GM12878 (cell line): Measurements from ENCODE around the gene LRBA. TPM values are rescaled to one million over a fixed set of nuclear protein-coding genes. Genes with fewer than 3 reads are reported as not detected.

Source experiments
- ATAC-seq: fragments of 200-7000 bp; cut with Tn5 transposase; 3 replicates; pipeline ENCODE4 v1.9.1; 2020; ENCODE audit warnings: mild to moderate bottlenecking, moderate library complexity
- BruUV-seq: library from RNA; stranded (reverse); fragments of 400-500 nt; replicated peaks from 2 replicates; lab custom pipeline; 2021; lab: Mats Ljungman, UMichigan
- CTCF ChIA-PET: fragments of 300-600 bp; sonication (Branson Sonifier 250); formaldehyde crosslinking; extraction: SDS; loops from one replicate; lab custom pipeline; 2021; ENCODE audit warnings: inconsistent platforms; lab: Yijun Ruan, JAX
- POLR2A ChIA-PET: fragments of 350-600 bp; formaldehyde crosslinking; extraction: SDS; loops from one replicate; lab custom pipeline; 2021; ENCODE audit warnings: inconsistent platforms; lab: Charles Lee
- RAD21 ChIA-PET: fragments of 300-600 bp; sonication (Branson Sonifier 250); formaldehyde crosslinking; loops from one replicate; lab custom pipeline; 2023; ENCODE audit warnings: antibody characterized with exemption; ENCODE audit not compliant: unreplicated experiment; lab: Charles Lee
- SMC1A ChIA-PET: fragments of 300-600 bp; sonication (Branson Sonifier 250); formaldehyde crosslinking; loops from one replicate; lab custom pipeline; 2023; ENCODE audit not compliant: unreplicated experiment, uncharacterized antibody; lab: Charles Lee
- DNase-seq: peaks from one replicate; pipeline ENCODE4 v3.0.0-alpha.2; 2011; ENCODE audit warnings: low read depth, low spot score
- FAIRE-seq: peaks from 3 replicates; lab custom pipeline; 2011; peaks lifted over from hg19 to GRCh38; lab: Jason Lieb, UNC
- H2AFZ ChIP-seq: 2 replicates; pipeline ENCODE4 v1.6.0; 2011; ENCODE audit warnings: low read depth, low read length, control low read depth; ENCODE audit not compliant: control insufficient read depth
- H3K27ac ChIP-seq: 2 replicates; pipeline ENCODE4 v1.5.1; 2011; ENCODE audit warnings: control low read depth; ENCODE audit not compliant: control insufficient read depth, insufficient read depth
- H3K27me3 ChIP-seq, 2 experiments: replicated peaks in 1 of 2; 2 replicates each; pipeline versions ENCODE4 v1.6.0 to v1.6.1; 2011; ENCODE audit warnings: low read length in 1 of 2; ENCODE audit not compliant: control insufficient read depth in 2 of 2, insufficient read depth in 2 of 2
- H3K36me3 ChIP-seq, 2 experiments: 2 replicates each; pipeline ENCODE4 v1.5.1; 2011; ENCODE audit warnings: low read length in 1 of 2; ENCODE audit not compliant: control insufficient read depth in 2 of 2, insufficient read depth in 2 of 2
- H3K4me1 ChIP-seq: 2 replicates; pipeline ENCODE4 v1.6.1; 2011; ENCODE audit warnings: mild to moderate bottlenecking, low read length, moderate library complexity, mixed read lengths; ENCODE audit not compliant: control insufficient read depth, insufficient read depth
- H3K4me2 ChIP-seq: 2 replicates; pipeline ENCODE4 v1.6.0; 2011; ENCODE audit warnings: control low read depth; ENCODE audit not compliant: control insufficient read depth, insufficient read depth
- H3K4me3 ChIP-seq: fragments of 200-600 bp; sonication (generic); 2 replicates; pipeline ENCODE4 v1.5.1; 2016
- H3K79me2 ChIP-seq: 2 replicates; pipeline ENCODE4 v1.6.0; 2011; ENCODE audit warnings: low read length; ENCODE audit not compliant: control insufficient read depth, insufficient read depth
- H3K9ac ChIP-seq: 2 replicates; pipeline ENCODE4 v1.8.0; 2011; ENCODE audit warnings: low read length, control low read depth, mixed read lengths; ENCODE audit not compliant: control insufficient read depth, insufficient read depth
- H3K9me3 ChIP-seq: replicated peaks from 3 replicates; pipeline ENCODE4 v1.5.1; 2011; ENCODE audit warnings: mild to moderate bottlenecking, low read length; ENCODE audit not compliant: control insufficient read depth, insufficient read depth
- H4K20me1 ChIP-seq: 2 replicates; pipeline ENCODE4 v1.6.0; 2011; ENCODE audit not compliant: control insufficient read depth, insufficient read depth
- FOXM1 ChIP-seq: IDR thresholded peaks from 2 replicates; pipeline ENCODE4 v1.6.1; 2012; ENCODE audit warnings: low read depth, mild to moderate bottlenecking, inconsistent platforms, low read length, moderate library complexity
- HDAC2 ChIP-seq: fragments of 200-600 bp; sonication (generic); IDR thresholded peaks from 2 replicates; pipeline ENCODE4 v1.6.1; 2017
- IKZF1 ChIP-seq: fragments of 450-650 bp; conservative IDR thresholded peaks from 2 replicates; pipeline ENCODE4 v1.6.1; 2017; ENCODE audit warnings: antibody characterized with exemption, mild to moderate bottlenecking
- KDM1A ChIP-seq: fragments of 200-600 bp; sonication (generic); IDR thresholded peaks from 2 replicates; pipeline ENCODE4 v1.6.1; 2016; ENCODE audit warnings: borderline replicate concordance
- MEF2B ChIP-seq: fragments of 450-650 bp; IDR thresholded peaks from 2 replicates; pipeline ENCODE4 v1.6.1; 2018; ENCODE audit warnings: mild to moderate bottlenecking, moderate library complexity; ENCODE audit not compliant: partially characterized antibody, poor library complexity, severe bottlenecking
- RB1 ChIP-seq: fragments of 450-650 bp; formaldehyde crosslinking; IDR thresholded peaks from 2 replicates; pipeline ENCODE4 v1.6.1; 2017; ENCODE audit warnings: mild to moderate bottlenecking, borderline replicate concordance
- RBBP5 ChIP-seq: fragments of 200-600 bp; sonication (generic); conservative IDR thresholded peaks from 2 replicates; pipeline ENCODE4 v1.6.1; 2016
- SMARCA5 ChIP-seq: fragments of 450-650 bp; IDR thresholded peaks from 2 replicates; pipeline ENCODE4 v1.6.1; 2017; ENCODE audit warnings: mild to moderate bottlenecking
- TCF3 ChIP-seq: IDR thresholded peaks from 2 replicates; pipeline ENCODE4 v1.6.1; 2012; ENCODE audit warnings: low read depth, mild to moderate bottlenecking, low read length, borderline replicate concordance; ENCODE audit not compliant: insufficient read depth
- YBX1 ChIP-seq: fragments of 450-650 bp; IDR thresholded peaks from 2 replicates; pipeline ENCODE4 v1.6.1; 2016; ENCODE audit warnings: antibody characterized with exemption
- ZNF274 ChIP-seq: IDR thresholded peaks from one replicate; pipeline ENCODE4 v1.8.0; 2011; ENCODE audit not compliant: insufficient read length, insufficient read depth
- WGBS: methylation state at CpG from one replicate; pipeline ENCODE4 v1.1.6; 2016; ENCODE audit warnings: low lambda C conversion rate; ENCODE audit not compliant: insufficient replicate concordance, insufficient coverage; ENCODE audit errors: missing lambda C conversion rate; 5-methylcytosine and 5-hydroxymethylcytosine counted together
- in situ Hi-C: fragments of 300-500 bp; cut with MboI; formaldehyde crosslinking; loops from 9 replicates; pipeline ENCODE4 v1.14.3; 2018; ENCODE audit warnings: mixed read lengths
- intact Hi-C: fragments of 100-400 bp; cut with micrococcal nuclease; formaldehyde crosslinking; loops from one replicate; pipeline ENCODE4 v1.14.2; 2022; ENCODE audit not compliant: unreplicated experiment
- polyA plus RNA-seq, 11 experiments: library from polyadenylated mRNA; depleted of rRNA in 4 of 11; unstranded in 6 of 11; stranded (reverse) in 5 of 11; fragments of >200 nt; fragmentation: Nextera tagmentation in 4 of 11; fragmentation: Illumina TruSeq in 1 of 11; extraction: Ambion mirVana in 4 of 11; extraction: Trizol in 1 of 11; gene quantifications; 1 replicate in 1 of 11; 2 replicates in 10 of 11; pipeline versions ENCODE4 v1.2.1 to v1.2.3, GENCODE V29; 2011 to 2016; ENCODE audit warnings: inconsistent platforms in 2 of 11, missing spikeins in 2 of 11, low read depth in 1 of 11
- total RNA-seq, 4 experiments: library from RNA; depleted of rRNA in 3 of 4; stranded (reverse); fragments of >200 nt in 3 of 4; fragmentation: Illumina TruSeq in 1 of 4; extraction: Trizol in 1 of 4; gene quantifications; 2 replicates each; pipeline versions ENCODE4 v1.2.1 to v1.2.3, GENCODE V29; 2013 to 2021
- TF ChIP-seq, protein P1 (sequence below): fragments of 450-650 bp; formaldehyde crosslinking; IDR thresholded peaks from 2 replicates; pipeline ENCODE4 v1.4.0; 2020; ENCODE audit warnings: mild to moderate bottlenecking, moderate library complexity
- TF ChIP-seq, protein P2 (sequence below): fragments of 450-650 bp; formaldehyde crosslinking; IDR thresholded peaks from 2 replicates; pipeline ENCODE4 v1.5.0; 2022; ENCODE audit warnings: mild to moderate bottlenecking, missing genetic modification characterization
- TF ChIP-seq, protein P3 (sequence below): fragments of 450-650 bp; IDR thresholded peaks from 2 replicates; pipeline ENCODE4 v1.6.1; 2017; ENCODE audit warnings: mild to moderate bottlenecking

Gene LRBA
- total and polyA plus RNA-seq, 10 of the 15 experiments (the other 5 are each of a cell fraction or from before 2014, with no cell fraction given): 20.3 to 93.4 (median 55.0) TPM

DNA sequence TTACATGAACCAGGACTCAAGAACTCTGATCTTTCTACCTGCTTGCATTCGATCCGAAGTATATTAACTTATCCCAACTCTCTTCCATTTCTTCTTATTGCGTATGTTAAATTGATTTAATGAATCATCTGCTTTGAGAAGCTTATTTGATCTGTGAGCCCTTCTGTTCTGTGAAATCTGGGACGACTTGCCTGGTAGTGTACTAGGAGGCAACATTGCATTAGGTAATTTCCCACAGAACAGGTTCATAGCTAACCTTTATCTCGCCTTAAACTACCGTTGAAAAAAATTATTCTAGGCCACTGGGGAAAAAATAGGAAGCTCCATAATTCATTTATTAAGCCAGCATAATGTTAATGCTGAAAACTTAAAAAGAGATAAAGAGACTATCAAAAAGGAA lies 500.4 kb downstream of the LRBA start (continued):
- TF ChIP-seq RB1 (no peak), YBX1 (no peak), SMARCA5 (no peak), RBBP5 (no peak)

DNA sequence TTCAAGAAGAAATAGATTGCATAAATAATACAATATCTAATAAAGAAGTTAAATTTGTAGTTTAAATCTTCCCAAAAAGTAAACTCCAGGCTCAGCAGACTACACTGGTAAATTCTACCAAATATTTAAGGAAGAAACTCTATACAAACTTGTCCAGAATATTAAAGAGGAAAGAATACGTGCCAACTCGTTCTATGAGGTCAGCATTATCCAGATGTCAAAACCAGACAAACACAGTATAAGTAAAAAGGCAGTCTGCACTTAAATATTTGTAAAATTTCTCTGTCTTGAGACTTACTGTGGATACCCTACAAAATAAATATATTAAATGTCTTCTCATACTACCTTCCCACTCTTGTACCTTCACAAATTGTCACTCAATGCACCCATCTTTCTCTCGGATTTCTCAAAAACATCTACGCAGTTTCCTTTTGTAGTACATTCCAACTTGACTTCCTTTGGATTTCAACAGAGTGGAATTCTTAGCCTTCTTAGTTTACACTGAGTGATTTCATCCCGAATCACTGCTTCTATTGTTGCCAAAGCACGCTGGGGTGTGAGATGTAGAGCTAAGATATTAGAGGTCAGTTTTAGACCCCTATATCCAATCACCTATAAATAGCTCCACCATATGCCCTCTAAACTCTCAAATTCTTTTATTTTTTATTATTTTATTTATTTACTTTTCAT lies 504.8 kb downstream of the LRBA start:
- DNase-seq (no peak), FAIRE-seq (no peak), ATAC-seq (no peak)
- H3K4me3 ChIP-seq: no peak overlapping the region
- RAD21 ChIA-PET: no interaction called here
- CTCF ChIA-PET: interaction anchor here (1.4 kb wide), 1 partner anchor 10 kb away, joined by 4 read pairs; no protein-coding TSS in a partner anchor
- no peaks in the 10 kb centered on the region for H3K27me3 ChIP-seq
- no peak overlapping the region for H2AFZ ChIP-seq
- no TSS peak for BruUV-seq
- intact Hi-C loops (no loop called here), in situ Hi-C loops (no loop called here)
- 84% methylated on average over 6 of the region's 6 CpGs for WGBS
- H3K27ac ChIP-seq: no peak overlapping the region
- SMC1A ChIA-PET: interaction anchor here (1.1 kb wide), 1 partner anchor 12 kb away, joined by 3 read pairs; no protein-coding TSS in a partner anchor
- POLR2A ChIA-PET: interaction anchor here (0.6 kb wide), 1 partner anchor 140 kb away, joined by 3 read pairs; no protein-coding TSS in a partner anchor
- H3K9me3 ChIP-seq: no peaks in the 10 kb centered on the region
- no peaks in the 10 kb centered on the region for H4K20me1 ChIP-seq
- no peaks in the 10 kb centered on the region for H3K79me2 ChIP-seq
- H3K9ac ChIP-seq: no peak overlapping the region
- no peaks in the 10 kb centered on the region for H3K4me1 ChIP-seq
- no peaks in the 10 kb centered on the region for H3K36me3 ChIP-seq
- H3K4me2 ChIP-seq: no peak overlapping the region
- TF ChIP-seq, protein P1, sequence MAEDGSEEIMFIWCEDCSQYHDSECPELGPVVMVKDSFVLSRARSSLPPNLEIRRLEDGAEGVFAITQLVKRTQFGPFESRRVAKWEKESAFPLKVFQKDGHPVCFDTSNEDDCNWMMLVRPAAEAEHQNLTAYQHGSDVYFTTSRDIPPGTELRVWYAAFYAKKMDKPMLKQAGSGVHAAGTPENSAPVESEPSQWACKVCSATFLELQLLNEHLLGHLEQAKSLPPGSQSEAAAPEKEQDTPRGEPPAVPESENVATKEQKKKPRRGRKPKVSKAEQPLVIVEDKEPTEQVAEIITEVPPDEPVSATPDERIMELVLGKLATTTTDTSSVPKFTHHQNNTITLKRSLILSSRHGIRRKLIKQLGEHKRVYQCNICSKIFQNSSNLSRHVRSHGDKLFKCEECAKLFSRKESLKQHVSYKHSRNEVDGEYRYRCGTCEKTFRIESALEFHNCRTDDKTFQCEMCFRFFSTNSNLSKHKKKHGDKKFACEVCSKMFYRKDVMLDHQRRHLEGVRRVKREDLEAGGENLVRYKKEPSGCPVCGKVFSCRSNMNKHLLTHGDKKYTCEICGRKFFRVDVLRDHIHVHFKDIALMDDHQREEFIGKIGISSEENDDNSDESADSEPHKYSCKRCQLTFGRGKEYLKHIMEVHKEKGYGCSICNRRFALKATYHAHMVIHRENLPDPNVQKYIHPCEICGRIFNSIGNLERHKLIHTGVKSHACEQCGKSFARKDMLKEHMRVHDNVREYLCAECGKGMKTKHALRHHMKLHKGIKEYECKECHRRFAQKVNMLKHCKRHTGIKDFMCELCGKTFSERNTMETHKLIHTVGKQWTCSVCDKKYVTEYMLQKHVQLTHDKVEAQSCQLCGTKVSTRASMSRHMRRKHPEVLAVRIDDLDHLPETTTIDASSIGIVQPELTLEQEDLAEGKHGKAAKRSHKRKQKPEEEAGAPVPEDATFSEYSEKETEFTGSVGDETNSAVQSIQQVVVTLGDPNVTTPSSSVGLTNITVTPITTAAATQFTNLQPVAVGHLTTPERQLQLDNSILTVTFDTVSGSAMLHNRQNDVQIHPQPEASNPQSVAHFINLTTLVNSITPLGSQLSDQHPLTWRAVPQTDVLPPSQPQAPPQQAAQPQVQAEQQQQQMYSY (CRISPR knock-in tag): no peak
- TF ChIP-seq, protein P2, sequence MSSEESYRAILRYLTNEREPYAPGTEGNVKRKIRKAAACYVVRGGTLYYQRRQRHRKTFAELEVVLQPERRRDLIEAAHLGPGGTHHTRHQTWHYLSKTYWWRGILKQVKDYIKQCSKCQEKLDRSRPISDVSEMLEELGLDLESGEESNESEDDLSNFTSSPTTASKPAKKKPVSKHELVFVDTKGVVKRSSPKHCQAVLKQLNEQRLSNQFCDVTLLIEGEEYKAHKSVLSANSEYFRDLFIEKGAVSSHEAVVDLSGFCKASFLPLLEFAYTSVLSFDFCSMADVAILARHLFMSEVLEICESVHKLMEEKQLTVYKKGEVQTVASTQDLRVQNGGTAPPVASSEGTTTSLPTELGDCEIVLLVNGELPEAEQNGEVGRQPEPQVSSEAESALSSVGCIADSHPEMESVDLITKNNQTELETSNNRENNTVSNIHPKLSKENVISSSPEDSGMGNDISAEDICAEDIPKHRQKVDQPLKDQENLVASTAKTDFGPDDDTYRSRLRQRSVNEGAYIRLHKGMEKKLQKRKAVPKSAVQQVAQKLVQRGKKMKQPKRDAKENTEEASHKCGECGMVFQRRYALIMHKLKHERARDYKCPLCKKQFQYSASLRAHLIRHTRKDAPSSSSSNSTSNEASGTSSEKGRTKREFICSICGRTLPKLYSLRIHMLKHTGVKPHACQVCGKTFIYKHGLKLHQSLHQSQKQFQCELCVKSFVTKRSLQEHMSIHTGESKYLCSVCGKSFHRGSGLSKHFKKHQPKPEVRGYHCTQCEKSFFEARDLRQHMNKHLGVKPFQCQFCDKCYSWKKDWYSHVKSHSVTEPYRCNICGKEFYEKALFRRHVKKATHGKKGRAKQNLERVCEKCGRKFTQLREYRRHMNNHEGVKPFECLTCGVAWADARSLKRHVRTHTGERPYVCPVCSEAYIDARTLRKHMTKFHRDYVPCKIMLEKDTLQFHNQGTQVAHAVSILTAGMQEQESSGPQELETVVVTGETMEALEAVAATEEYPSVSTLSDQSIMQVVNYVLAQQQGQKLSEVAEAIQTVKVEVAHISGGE (CRISPR knock-in tag): no peak
- no peak for TF ChIP-seq HDAC2
- TF ChIP-seq FOXM1: no peak
- TF ChIP-seq ZNF274: no peak
- TF ChIP-seq TCF3: no peak
- no peak for TF ChIP-seq KDM1A
- TF ChIP-seq, protein P3, sequence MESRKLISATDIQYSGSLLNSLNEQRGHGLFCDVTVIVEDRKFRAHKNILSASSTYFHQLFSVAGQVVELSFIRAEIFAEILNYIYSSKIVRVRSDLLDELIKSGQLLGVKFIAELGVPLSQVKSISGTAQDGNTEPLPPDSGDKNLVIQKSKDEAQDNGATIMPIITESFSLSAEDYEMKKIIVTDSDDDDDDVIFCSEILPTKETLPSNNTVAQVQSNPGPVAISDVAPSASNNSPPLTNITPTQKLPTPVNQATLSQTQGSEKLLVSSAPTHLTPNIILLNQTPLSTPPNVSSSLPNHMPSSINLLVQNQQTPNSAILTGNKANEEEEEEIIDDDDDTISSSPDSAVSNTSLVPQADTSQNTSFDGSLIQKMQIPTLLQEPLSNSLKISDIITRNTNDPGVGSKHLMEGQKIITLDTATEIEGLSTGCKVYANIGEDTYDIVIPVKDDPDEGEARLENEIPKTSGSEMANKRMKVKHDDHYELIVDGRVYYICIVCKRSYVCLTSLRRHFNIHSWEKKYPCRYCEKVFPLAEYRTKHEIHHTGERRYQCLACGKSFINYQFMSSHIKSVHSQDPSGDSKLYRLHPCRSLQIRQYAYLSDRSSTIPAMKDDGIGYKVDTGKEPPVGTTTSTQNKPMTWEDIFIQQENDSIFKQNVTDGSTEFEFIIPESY: no peak
- TF ChIP-seq MEF2B: no peak
- TF ChIP-seq IKZF1: no peak
- no peak for TF ChIP-seq RB1
